H1 (cell line): ENCODE data around the gene DBNL. TPM values are rescaled to one million over a fixed set of nuclear protein-coding genes. Genes with fewer than 3 reads are reported as not detected.

Experiments used
- ATF3 ChIP-seq: IDR thresholded peaks from 2 replicates; pipeline ENCODE4 v1.6.1; 2011; ENCODE audit warnings: low read depth, mild to moderate bottlenecking, low read length; ENCODE audit not compliant: insufficient read depth
- BCL11A ChIP-seq, 2 experiments: IDR thresholded peaks; one replicate each; pipeline ENCODE4 v1.6.1; 2011; ENCODE audit warnings: low read depth in 2 of 2, low read length in 2 of 2, mild to moderate bottlenecking in 2 of 2
- CBX5 ChIP-seq: fragments of 300-800, 300-1000 bp; sonication (generic); IDR thresholded peaks from 2 replicates; pipeline ENCODE4 v1.7.1; 2016; ENCODE audit warnings: antibody characterized with exemption, low read length, low read depth
- EGR1 ChIP-seq: IDR thresholded peaks from 2 replicates; pipeline ENCODE4 v1.6.1; 2011; ENCODE audit warnings: low read depth, low read length, borderline replicate concordance
- polyA plus RNA-seq, 7 experiments: library from polyadenylated mRNA; depleted of rRNA in 3 of 7; stranded (reverse) in 5 of 7; unstranded in 2 of 7; fragments of >200 nt in 5 of 7; fragments of 200-250 nt in 2 of 7; gene quantifications; 1 replicate in 5 of 7; 2 replicates in 1 of 7; 4 replicates in 1 of 7; pipeline versions ENCODE4 v1.2.1 to v1.2.3, GENCODE V29; 2011 to 2013; ENCODE audit warnings: missing spikeins in 2 of 7, mixed read lengths in 2 of 7
- total RNA-seq: library from RNA; stranded (reverse); fragmentation: NEBNext Ultra II Directional; extraction: Animal tissue kit (Norgen Biotek cat#: 25700); gene quantifications from 2 replicates; pipeline ENCODE4 v1.2.1, GENCODE V29; 2021

The DBNL gene
- total and polyA plus RNA-seq, 2 of the 8 experiments (the other 6 are each of a cell fraction or from before 2014, with no cell fraction given), result 30.9 to 56.6 TPM

DNA sequence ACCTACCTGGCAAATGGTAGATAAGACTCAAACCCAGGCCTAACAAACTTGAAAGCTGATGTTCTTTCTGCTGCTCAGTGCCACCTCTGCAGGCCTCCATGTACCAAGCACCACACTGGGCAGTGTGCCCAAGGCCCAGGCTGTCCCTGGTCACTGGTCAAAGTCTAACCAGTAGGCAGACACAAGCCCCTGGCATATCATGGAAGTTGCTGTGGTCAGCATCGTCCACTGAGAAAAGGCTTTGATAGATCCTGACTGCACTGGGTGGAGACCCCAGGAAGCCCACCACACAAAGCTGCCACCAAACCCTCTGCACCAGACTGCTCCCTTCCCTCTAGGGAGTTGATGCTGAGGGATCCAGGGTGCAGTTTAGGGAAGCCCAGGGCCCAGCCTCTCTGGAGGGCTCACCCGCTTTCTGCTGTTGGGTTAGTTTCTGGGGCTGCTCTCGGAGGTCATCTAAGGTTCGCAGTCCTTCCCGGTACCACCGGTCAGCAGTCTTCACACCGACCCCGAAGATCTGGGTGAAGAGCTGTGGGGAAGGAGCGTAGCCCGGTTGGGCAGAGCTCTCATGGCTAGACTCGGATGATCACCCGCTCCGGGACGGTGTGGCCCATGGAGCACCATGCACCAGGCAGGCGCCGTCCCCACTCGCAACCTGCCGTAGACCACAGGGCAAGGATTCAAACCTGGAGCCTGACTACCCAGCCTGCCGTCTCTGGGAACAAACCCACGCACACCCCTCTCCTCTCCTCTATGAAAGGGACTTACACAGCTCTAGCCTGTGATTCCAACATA lies 31.8 kb downstream of the DBNL start (continued):
- no peak for TF ChIP-seq BCL11A (IDR thresholded peaks at IDR 0.05; ENCODE audit: low read depth in 2 of 2, low read length in 2 of 2)
- TF ChIP-seq ATF3, result no peak
- no peak for TF ChIP-seq CBX5
- TF ChIP-seq EGR1, result no peak
